K562 (cell line): ENCODE measurements around the gene COL5A1. TPM values are rescaled to one million over a fixed set of nuclear protein-coding genes. Genes with fewer than 3 reads are reported as not detected.

ENCODE experiments used
- ATAC-seq: fragments of 200-7000 bp; cut with Tn5 transposase; 3 replicates; pipeline ENCODE4 v1.9.1; 2020; ENCODE audit warnings: moderate library complexity
- BruUV-seq: library from RNA; stranded (reverse); fragments of 400-500 nt; replicated peaks from 2 replicates; lab custom pipeline; 2021; lab: Mats Ljungman, UMichigan
- CTCF ChIA-PET: fragments of 300-600 bp; formaldehyde crosslinking; extraction: SDS; loops from one replicate; lab custom pipeline; 2021; ENCODE audit warnings: low intra/inter-chr PET ratio; lab: Yijun Ruan, JAX
- POLR2A ChIA-PET: fragments of 300-600, 350-650 bp; sonication (Branson Sonifier 250); formaldehyde crosslinking; extraction: SDS; loops from one replicate; lab custom pipeline; 2021; ENCODE audit warnings: antibody characterized with exemption, inconsistent platforms; lab: Yijun Ruan, JAX
- DNase-seq, 4 experiments: peaks; one replicate each; pipeline versions ENCODE4 v3.0.0 to v3.0.0-alpha.2; 2011 to 2018; ENCODE audit warnings: low spot score in 3 of 4, mixed read lengths in 3 of 4; ENCODE audit errors: extremely low read depth in 1 of 4
- FAIRE-seq: peaks from 2 replicates; lab custom pipeline; 2011; peaks lifted over from hg19 to GRCh38; lab: Jason Lieb, UNC
- H2AFZ ChIP-seq: 2 replicates; pipeline ENCODE4 v1.6.0; 2011; ENCODE audit warnings: low read depth, low read length, control low read depth, inconsistent platforms
- H3K27ac ChIP-seq: fragments of 200-600 bp; 3 replicates; pipeline ENCODE4 v1.8.0; 2011; ENCODE audit warnings: low read depth, mild to moderate bottlenecking, control low read depth, inconsistent platforms, low read length, moderate library complexity, mixed read lengths; ENCODE audit errors: extremely low read depth
- H3K27me3 ChIP-seq, 2 experiments: fragments of 300-600 bp in 1 of 2; 2 replicates in 1 of 2; 3 replicates in 1 of 2; pipeline versions ENCODE4 v1.6.0 to v1.8.0; 2011; ENCODE audit warnings: inconsistent platforms in 2 of 2, low read length in 2 of 2, mild to moderate bottlenecking in 1 of 2, mixed read lengths in 1 of 2, moderate library complexity in 1 of 2; ENCODE audit not compliant: control insufficient read depth in 2 of 2, insufficient read depth in 2 of 2
- H3K36me3 ChIP-seq: fragments of 300-600 bp; 3 replicates; pipeline ENCODE4 v1.8.0; 2011; ENCODE audit warnings: mild to moderate bottlenecking, low read length, inconsistent platforms; ENCODE audit not compliant: control insufficient read depth, insufficient read depth
- H3K4me1 ChIP-seq, 2 experiments: fragments of 200-600 bp in 1 of 2; replicated peaks in 1 of 2; 2 replicates in 1 of 2; 3 replicates in 1 of 2; pipeline versions ENCODE4 v1.5.1 to v1.8.0; 2011; ENCODE audit warnings: inconsistent platforms in 2 of 2, low read length in 2 of 2, mild to moderate bottlenecking in 1 of 2, mixed read lengths in 1 of 2, moderate library complexity in 1 of 2; ENCODE audit not compliant: control insufficient read depth in 2 of 2, insufficient read depth in 2 of 2
- H3K4me2 ChIP-seq: 2 replicates; pipeline ENCODE4 v1.6.1; 2011; ENCODE audit warnings: low read length, control low read depth, inconsistent platforms, mixed read lengths; ENCODE audit not compliant: insufficient read depth
- H3K4me3 ChIP-seq: fragments of 200-600 bp; sonication (generic), shearing (Covaris generic); 2 replicates; pipeline ENCODE4 v1.5.1; 2016; ENCODE audit warnings: control low read depth, inconsistent platforms
- H3K79me2 ChIP-seq: fragments of 200-600 bp; 3 replicates; pipeline ENCODE4 v1.8.0; 2011; ENCODE audit warnings: low read length, inconsistent platforms; ENCODE audit not compliant: control insufficient read depth, insufficient read depth
- H3K9ac ChIP-seq, 2 experiments: 2 replicates each; pipeline versions ENCODE4 v1.6.0 to v1.6.1; 2011; ENCODE audit warnings: low read depth in 2 of 2, low read length in 2 of 2, control low read depth in 1 of 2, inconsistent platforms in 1 of 2, mild to moderate bottlenecking in 1 of 2, mixed read lengths in 1 of 2; ENCODE audit not compliant: insufficient read depth in 1 of 2
- H3K9me1 ChIP-seq: one replicate; pipeline ENCODE4 v1.6.0; 2011; ENCODE audit warnings: inconsistent platforms, mild to moderate bottlenecking, low read length, moderate library complexity; ENCODE audit not compliant: control insufficient read depth, insufficient read depth
- H3K9me3 ChIP-seq: replicated peaks from 2 replicates; pipeline ENCODE4 v1.5.1; 2011; ENCODE audit warnings: low read depth, low read length, inconsistent platforms; ENCODE audit not compliant: control insufficient read depth, insufficient read depth
- H4K20me1 ChIP-seq: replicated peaks from 2 replicates; pipeline ENCODE4 v1.6.1; 2011; ENCODE audit warnings: low read length, inconsistent platforms, mixed read lengths; ENCODE audit not compliant: control insufficient read depth, insufficient read depth
- CBFA2T3 ChIP-seq: fragments of 450-650 bp; IDR thresholded peaks from 2 replicates; pipeline ENCODE4 v1.6.1; 2017
- GMEB1 ChIP-seq: fragments of 250-450 bp; sonication (Bioruptor Pico); IDR thresholded peaks from 2 replicates; pipeline ENCODE4 v1.4.0; 2020; ENCODE audit warnings: mild to moderate bottlenecking
- ILF3 ChIP-seq: fragments of 450-650 bp; IDR thresholded peaks from 2 replicates; pipeline ENCODE4 v1.6.1; 2018; ENCODE audit warnings: antibody characterized with exemption, mild to moderate bottlenecking, moderate library complexity, borderline replicate concordance
- MLLT1 ChIP-seq, 2 experiments: fragments of 450-650 bp; IDR thresholded peaks; 2 replicates each; pipeline ENCODE4 v1.6.1; 2016
- MXD1 ChIP-seq: fragments of 250-450 bp; sonication (Bioruptor Pico); IDR thresholded peaks from 2 replicates; pipeline ENCODE4 v1.8.0; 2021; ENCODE audit warnings: borderline replicate concordance, mild to moderate bottlenecking, moderate library complexity; ENCODE audit not compliant: poor library complexity, severe bottlenecking
- POLR2AphosphoS5 ChIP-seq: IDR thresholded peaks from 2 replicates; pipeline ENCODE4 v1.6.1; 2011; ENCODE audit warnings: mild to moderate bottlenecking, low read depth, low read length, moderate library complexity; ENCODE audit not compliant: control insufficient read depth, insufficient read depth
- RNF219 ChIP-seq: fragments of 250-450 bp; sonication (Bioruptor Pico); IDR thresholded peaks from 2 replicates; pipeline ENCODE4 v1.5.0; 2022; ENCODE audit warnings: mild to moderate bottlenecking
- TCF7L2 ChIP-seq: fragments of 150-350 bp; IDR thresholded peaks from 2 replicates; pipeline ENCODE4 v1.6.1; 2016; ENCODE audit warnings: low read depth, mild to moderate bottlenecking, low read length, moderate library complexity
- YBX1 ChIP-seq: fragments of 450-650 bp; IDR thresholded peaks from 2 replicates; pipeline ENCODE4 v1.7.1; 2016; ENCODE audit warnings: mild to moderate bottlenecking
- ZNF165 ChIP-seq: fragments of 250-450 bp; sonication (Bioruptor Pico); IDR thresholded peaks from 2 replicates; pipeline ENCODE4 v1.4.0; 2020; ENCODE audit warnings: borderline replicate concordance
- ZNF232 ChIP-seq: sonication (generic); formaldehyde crosslinking; IDR thresholded peaks from 2 replicates; pipeline ENCODE4 v1.8.0; 2022; ENCODE audit warnings: mild to moderate bottlenecking, missing genetic modification reagents
- WGBS: fragments of 100-300 bp; shearing (Covaris generic); methylation state at CpG from one replicate; pipeline ENCODE4 v1.1.6; 2016; ENCODE audit warnings: low coverage, mixed read lengths; ENCODE audit not compliant: insufficient coverage; ENCODE audit errors: missing lambda C conversion rate; 5-methylcytosine and 5-hydroxymethylcytosine counted together
- in situ Hi-C: fragments of 300-500 bp; cut with MboI; formaldehyde crosslinking; loops from 4 replicates; pipeline ENCODE4 v1.15.0; 2018; ENCODE audit warnings: inconsistent platforms, mixed read lengths
- intact Hi-C: fragments of 100-400 bp; cut with micrococcal nuclease; formaldehyde crosslinking; loops from 2 replicates; pipeline ENCODE4 v1.14.2; 2022
- polyA plus RNA-seq, 8 experiments: library from polyadenylated mRNA; depleted of rRNA in 4 of 8; stranded (reverse) in 5 of 8; unstranded in 3 of 8; fragments of >200 nt; fragmentation: Nextera tagmentation in 2 of 8; fragmentation: Illumina TruSeq in 1 of 8; extraction: Ambion mirVana in 2 of 8; extraction: Trizol in 1 of 8; gene quantifications; 2 replicates each; pipeline versions ENCODE4 v1.2.1 to v1.2.3, GENCODE V29; 2011 to 2014; ENCODE audit warnings: inconsistent platforms in 1 of 8, missing spikeins in 1 of 8
- total RNA-seq, 7 experiments: library from RNA; depleted of rRNA in 6 of 7; stranded (reverse); fragments of >200 nt in 6 of 7; fragmentation: Illumina TruSeq in 2 of 7; extraction: Trizol in 2 of 7; gene quantifications; 2 replicates each; pipeline versions ENCODE4 v1.2.1 to v1.2.3, GENCODE V29; 2011 to 2021; ENCODE audit warnings: low replicate concordance in 1 of 7

COL5A1 gene
- total and polyA plus RNA-seq, 9 of the 15 experiments (the other 6 are each of a cell fraction or from before 2014, with no cell fraction given) = under 0.01 to 0.13 (median 0.04) TPM; not detected in 6

GRCh38 chr9:134619448-134619982 is 22.1 kb upstream of the COL5A1 start:
- ATAC-seq (no peak), FAIRE-seq (no peak), DNase-seq (no peak)
- H3K9me1 ChIP-seq = no peaks in the 10 kb centered on the region
- H3K27me3 ChIP-seq = peaks cover 3 to 64% of the 10 kb centered on the region in 2 experiments; a peak in 3 of 5 replicates
- no peak for TF ChIP-seq TCF7L2
- no peak for TF ChIP-seq ZNF232
- TF ChIP-seq POLR2AphosphoS5 = no peak
- TF ChIP-seq ZNF165 (CRISPR knock-in tag) = no peak
- no peak for TF ChIP-seq YBX1
- TF ChIP-seq ILF3 = no peak
- TF ChIP-seq GMEB1 (CRISPR knock-in tag) = no peak
- TF ChIP-seq RNF219 (CRISPR knock-in tag) = no peak
- no peak for TF ChIP-seq MLLT1 (IDR thresholded peaks at IDR 0.05)
- TF ChIP-seq CBFA2T3 = no peak
- TF ChIP-seq MXD1 (CRISPR knock-in tag) = no peak
- 0% methylated on average over 4 of the region's 7 CpGs for WGBS
- no peak overlapping the region for H3K27ac ChIP-seq
- no TSS peak for BruUV-seq
- no peak overlapping the region for H3K9ac ChIP-seq
- H3K36me3 ChIP-seq = no peaks in the 10 kb centered on the region
- no peak overlapping the region for H3K4me2 ChIP-seq
- H4K20me1 ChIP-seq = peaks cover 5% of the 10 kb centered on the region; the same call in 1 of the 2 replicates
- POLR2A ChIA-PET = no interaction called here
- intact Hi-C loops (no loop called here), in situ Hi-C loops (no loop called here)
- CTCF ChIA-PET = no interaction called here
- no peaks in the 10 kb centered on the region for H3K79me2 ChIP-seq
- no peaks in the 10 kb centered on the region for H3K9me3 ChIP-seq
- H3K4me1 ChIP-seq = no peaks in the 10 kb centered on the region
- no peak overlapping the region for H3K4me3 ChIP-seq
- H2AFZ ChIP-seq = no peak overlapping the region
